Caco-2 (cell line): ENCODE measurements around the gene PHACTR1. TPM values are rescaled to one million over a fixed set of nuclear protein-coding genes. Genes with fewer than 3 reads are reported as not detected.

ENCODE experiments used
- BruUV-seq: library from RNA; stranded (reverse); fragments of 400-500 nt; replicated peaks from 2 replicates; lab custom pipeline; 2021; lab: Mats Ljungman, UMichigan
- CTCF ChIA-PET: fragments of 300-600 bp; sonication (Branson Sonifier 250); formaldehyde crosslinking; loops from one replicate; lab custom pipeline; 2022; ENCODE audit warnings: antibody characterized with exemption; lab: Charles Lee
- POLR2A ChIA-PET: fragments of 300-600 bp; sonication (Branson Sonifier 250); formaldehyde crosslinking; loops from one replicate; lab custom pipeline; 2022; ENCODE audit warnings: antibody characterized with exemption; lab: Charles Lee
- DNase-seq, 2 experiments: peaks; one replicate each; pipeline versions ENCODE4 v3.0.0 to v3.0.0-alpha.2; 2020 to 2022
- H3K27me3 ChIP-seq: replicated peaks from 2 replicates; pipeline ENCODE4 v1.6.0; 2011; ENCODE audit warnings: low read length; ENCODE audit not compliant: control insufficient read depth, insufficient read depth
- H3K36me3 ChIP-seq: 2 replicates; pipeline ENCODE4 v1.5.1; 2011; ENCODE audit warnings: low read length; ENCODE audit not compliant: control insufficient read depth, insufficient read depth
- H3K4me1 ChIP-seq: fragments of 250-450 bp; sonication (Bioruptor Pico); 2 replicates; pipeline ENCODE4 v1.5.1; 2020; ENCODE audit warnings: mild to moderate bottlenecking
- H3K4me3 ChIP-seq: 2 replicates; pipeline ENCODE4 v1.5.1; 2011; ENCODE audit warnings: low read depth, mild to moderate bottlenecking, control low read depth, low read length
- H3K9me3 ChIP-seq: fragments of 250-450 bp; sonication (Bioruptor Pico); 2 replicates; pipeline ENCODE4 v1.5.1; 2020; ENCODE audit warnings: mild to moderate bottlenecking, moderate library complexity
- H3K27ac Mint-ChIP-seq: one replicate; pipeline ENCODE4 v1.8.0; 2022; ENCODE audit warnings: mixed read lengths; ENCODE audit not compliant: unreplicated experiment
- H3K27me3 Mint-ChIP-seq: one replicate; pipeline ENCODE4 v1.8.0; 2022; ENCODE audit warnings: mixed read lengths; ENCODE audit not compliant: insufficient read depth, unreplicated experiment
- H3K36me3 Mint-ChIP-seq: one replicate; pipeline ENCODE4 v1.8.0; 2022; ENCODE audit warnings: mild to moderate bottlenecking, mixed read lengths; ENCODE audit not compliant: insufficient read depth, unreplicated experiment
- H3K4me1 Mint-ChIP-seq: one replicate; pipeline ENCODE4 v1.8.0; 2022; ENCODE audit warnings: low read depth, mixed read lengths; ENCODE audit not compliant: unreplicated experiment
- H3K4me3 Mint-ChIP-seq: one replicate; pipeline ENCODE4 v1.8.0; 2022; ENCODE audit warnings: mild to moderate bottlenecking, moderate library complexity, mixed read lengths; ENCODE audit not compliant: unreplicated experiment
- H3K9me3 Mint-ChIP-seq: one replicate; pipeline ENCODE4 v1.8.0; 2022; ENCODE audit warnings: mixed read lengths; ENCODE audit not compliant: unreplicated experiment
- intact Hi-C: fragments of 100-400 bp; cut with micrococcal nuclease; formaldehyde crosslinking; loops from one replicate; pipeline ENCODE4 v1.10.0; 2022; ENCODE audit not compliant: unreplicated experiment
- total RNA-seq: library from RNA; stranded (reverse); gene quantifications from 2 replicates; pipeline ENCODE4 v1.2.3, GENCODE V29; 2022
- TF ChIP-seq, protein P1 (sequence below), 2 experiments: fragments of 200-600 bp in 1 of 2; IDR thresholded peaks; 1 replicate in 1 of 2; 2 replicates in 1 of 2; pipeline versions ENCODE4 v1.5.1 to v1.8.0; 2011 to 2022; ENCODE audit warnings: antibody characterized with exemption in 1 of 2, control low read depth in 1 of 2, inconsistent platforms in 1 of 2, low read depth in 1 of 2, low read length in 1 of 2, mild to moderate bottlenecking in 1 of 2, moderate library complexity in 1 of 2; ENCODE audit not compliant: insufficient read depth in 1 of 2, severe bottlenecking in 1 of 2, unreplicated experiment in 1 of 2

The PHACTR1 gene
- total RNA-seq, 1 experiment from 2014 or later = 0.41 TPM

DNA sequence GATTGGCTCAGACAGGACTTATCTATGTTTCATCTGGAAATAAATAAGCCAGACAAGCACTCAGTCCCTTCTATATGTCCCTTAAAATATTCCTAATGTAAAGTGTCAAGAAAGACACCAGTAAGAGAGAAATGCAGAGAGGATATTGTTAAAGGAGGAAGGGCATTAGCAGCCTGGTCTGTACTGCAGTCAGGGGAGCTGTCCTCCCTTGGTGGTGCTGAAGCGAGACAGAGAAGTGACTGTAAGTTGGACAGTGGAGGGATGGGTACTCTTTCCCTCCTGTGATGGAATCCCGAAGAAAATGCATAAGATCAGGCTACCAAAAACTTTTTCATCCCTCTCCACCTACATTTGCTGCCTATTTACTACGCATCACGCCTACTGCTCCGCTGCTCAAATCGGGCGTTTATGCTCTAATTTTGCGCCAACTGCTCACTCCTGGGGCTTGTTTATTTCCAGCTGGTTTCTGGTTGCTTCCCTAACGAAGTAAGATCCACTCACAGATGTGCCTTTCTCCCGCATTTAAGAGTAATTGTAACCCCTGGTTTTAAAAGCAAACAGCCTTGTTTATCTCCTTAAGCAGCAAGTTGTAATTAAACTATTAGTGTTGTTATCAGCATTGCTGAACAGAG lies 35.2 kb downstream of the PHACTR1 start:
- intact Hi-C loops = no loop called here
- peak; percentile 65 to 79 for DNase-seq
- Histone ChIP-seq H3K27me3 (no peaks in the 10 kb centered on the region), H3K4me1 (no peaks in the 10 kb centered on the region), H3K4me3 (no peak overlapping the region), H3K36me3 (no peaks in the 10 kb centered on the region), H3K9me3 (no peaks in the 10 kb centered on the region)
- CTCF ChIA-PET = no interaction called here
- peaks cover 11% of the 10 kb centered on the region for H3K27me3 Mint-ChIP-seq
- POLR2A ChIA-PET = no interaction called here
- H3K9me3 Mint-ChIP-seq = no peaks in the 10 kb centered on the region
- H3K36me3 Mint-ChIP-seq = no peaks in the 10 kb centered on the region
- H3K4me1 Mint-ChIP-seq = no peaks in the 10 kb centered on the region
- BruUV-seq = no TSS peak
- H3K4me3 Mint-ChIP-seq = no peak overlapping the region
- TF ChIP-seq, protein P1, sequence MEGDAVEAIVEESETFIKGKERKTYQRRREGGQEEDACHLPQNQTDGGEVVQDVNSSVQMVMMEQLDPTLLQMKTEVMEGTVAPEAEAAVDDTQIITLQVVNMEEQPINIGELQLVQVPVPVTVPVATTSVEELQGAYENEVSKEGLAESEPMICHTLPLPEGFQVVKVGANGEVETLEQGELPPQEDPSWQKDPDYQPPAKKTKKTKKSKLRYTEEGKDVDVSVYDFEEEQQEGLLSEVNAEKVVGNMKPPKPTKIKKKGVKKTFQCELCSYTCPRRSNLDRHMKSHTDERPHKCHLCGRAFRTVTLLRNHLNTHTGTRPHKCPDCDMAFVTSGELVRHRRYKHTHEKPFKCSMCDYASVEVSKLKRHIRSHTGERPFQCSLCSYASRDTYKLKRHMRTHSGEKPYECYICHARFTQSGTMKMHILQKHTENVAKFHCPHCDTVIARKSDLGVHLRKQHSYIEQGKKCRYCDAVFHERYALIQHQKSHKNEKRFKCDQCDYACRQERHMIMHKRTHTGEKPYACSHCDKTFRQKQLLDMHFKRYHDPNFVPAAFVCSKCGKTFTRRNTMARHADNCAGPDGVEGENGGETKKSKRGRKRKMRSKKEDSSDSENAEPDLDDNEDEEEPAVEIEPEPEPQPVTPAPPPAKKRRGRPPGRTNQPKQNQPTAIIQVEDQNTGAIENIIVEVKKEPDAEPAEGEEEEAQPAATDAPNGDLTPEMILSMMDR (IDR thresholded peaks at IDR 0.05; ENCODE audit: insufficient read depth in 1 of 2, low read depth in 1 of 2, low read length in 1 of 2, severe bottlenecking in 1 of 2, unreplicated experiment in 1 of 2) = no peak
- no peak overlapping the region for H3K27ac Mint-ChIP-seq

DNA sequence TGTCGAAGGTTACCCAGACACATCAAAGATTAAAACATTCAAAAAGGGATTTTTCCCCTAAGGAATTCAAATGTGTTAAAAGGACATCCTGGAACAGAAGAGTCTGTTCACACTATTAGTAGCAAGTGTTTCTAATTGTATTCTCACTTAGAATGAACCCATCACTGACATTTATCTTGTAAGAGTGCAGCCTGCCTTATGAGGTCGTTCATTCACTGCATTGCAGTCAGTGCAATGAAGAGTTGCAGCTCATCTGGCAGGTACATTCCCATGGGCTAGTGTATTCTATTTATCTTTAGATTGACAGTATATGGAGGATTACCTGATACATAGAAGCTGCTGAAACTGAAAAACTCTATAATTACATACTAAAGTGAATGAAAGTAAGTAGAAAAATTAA lies 36.5 kb downstream of the PHACTR1 start:
- ChIA-PET CTCF (no interaction called here), POLR2A (no interaction called here)
- BruUV-seq = no TSS peak
- H3K9me3 Mint-ChIP-seq = no peaks in the 10 kb centered on the region
- no peaks in the 10 kb centered on the region for H3K4me1 Mint-ChIP-seq
- Histone ChIP-seq H3K36me3 (no peaks in the 10 kb centered on the region), H3K4me3 (no peak overlapping the region), H3K27me3 (no peaks in the 10 kb centered on the region), H3K4me1 (no peaks in the 10 kb centered on the region), H3K9me3 (no peaks in the 10 kb centered on the region)
- intact Hi-C loops = no loop called here
- no peak for DNase-seq
- H3K36me3 Mint-ChIP-seq = no peaks in the 10 kb centered on the region
- H3K27me3 Mint-ChIP-seq = peaks cover 14% of the 10 kb centered on the region
- no peak overlapping the region for H3K27ac Mint-ChIP-seq
- H3K4me3 Mint-ChIP-seq = no peak overlapping the region
- TF ChIP-seq, protein P1 (IDR thresholded peaks at IDR 0.05; ENCODE audit: insufficient read depth in 1 of 2, low read depth in 1 of 2, low read length in 1 of 2, severe bottlenecking in 1 of 2, unreplicated experiment in 1 of 2) = no peak

DNA sequence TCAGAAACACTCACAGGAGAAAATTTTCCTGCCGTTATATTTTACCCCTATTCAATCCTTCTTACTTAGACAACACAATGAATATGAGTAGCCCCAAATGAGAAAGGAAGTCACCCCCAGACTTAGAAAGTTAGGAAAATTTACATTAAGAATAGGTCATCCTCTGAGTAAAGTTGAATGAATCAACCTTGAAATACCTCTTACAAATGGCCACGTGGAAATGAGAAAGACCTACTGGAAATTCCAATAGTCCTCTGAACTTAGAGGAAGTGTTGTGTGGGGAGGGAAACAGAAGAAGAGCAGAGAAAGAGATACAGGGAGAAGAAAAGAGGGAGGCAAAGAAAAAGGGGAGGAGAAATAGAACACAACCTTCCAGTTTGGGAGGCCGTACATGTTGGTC lies 43.7 kb downstream of the PHACTR1 start:
- H3K4me3 ChIP-seq = no peak overlapping the region
- ChIA-PET POLR2A (no interaction called here), CTCF (no interaction called here)
- TF ChIP-seq, protein P1 (IDR thresholded peaks at IDR 0.05; ENCODE audit: insufficient read depth in 1 of 2, low read depth in 1 of 2, low read length in 1 of 2, severe bottlenecking in 1 of 2, unreplicated experiment in 1 of 2) = no peak
- DNase-seq = no peak
- no peaks in the 10 kb centered on the region for H3K4me1 ChIP-seq
- peaks cover 21% of the 10 kb centered on the region for H3K27me3 Mint-ChIP-seq
- no peaks in the 10 kb centered on the region for H3K4me1 Mint-ChIP-seq
- H3K9me3 ChIP-seq = no peaks in the 10 kb centered on the region
- no peak overlapping the region for H3K27ac Mint-ChIP-seq
- no peaks in the 10 kb centered on the region for H3K27me3 ChIP-seq
- no peaks in the 10 kb centered on the region for H3K36me3 Mint-ChIP-seq
- no peak overlapping the region for H3K4me3 Mint-ChIP-seq
- H3K9me3 Mint-ChIP-seq = no peaks in the 10 kb centered on the region
- BruUV-seq = no TSS peak
- intact Hi-C loops = no loop called here
- H3K36me3 ChIP-seq = no peaks in the 10 kb centered on the region
